HEK293T (cell line): Measurements from ENCODE around the gene BICDL1.

Experiments used
- CTCF ChIA-PET: fragments of 350-600 bp; formaldehyde crosslinking; extraction: SDS; loops from one replicate; lab custom pipeline; 2021; ENCODE audit warnings: antibody characterized with exemption, inconsistent platforms; lab: Yijun Ruan, JAX
- POLR2A ChIA-PET: fragments of 350-600 bp; formaldehyde crosslinking; extraction: SDS; loops from one replicate; lab custom pipeline; 2020; ENCODE audit warnings: antibody characterized with exemption, inconsistent platforms; lab: Yijun Ruan, JAX
- DNase-seq: peaks from one replicate; pipeline ENCODE4 v3.0.0; 2012; ENCODE audit warnings: mixed read lengths; ENCODE audit errors: extremely low spot score
- ARNT ChIP-seq: fragments of 450-650 bp; IDR thresholded peaks from 2 replicates; pipeline ENCODE4 v1.6.1; 2017; ENCODE audit warnings: mild to moderate bottlenecking
- BHLHE40 ChIP-seq: fragments of 450-650 bp; IDR thresholded peaks from 2 replicates; pipeline ENCODE4 v1.6.1; 2016; ENCODE audit warnings: mild to moderate bottlenecking, moderate library complexity, borderline replicate concordance
- CTBP1 ChIP-seq: fragments of 450-650 bp; IDR thresholded peaks from 2 replicates; pipeline ENCODE4 v1.6.1; 2016; ENCODE audit warnings: borderline replicate concordance
- ELF4 ChIP-seq: fragments of 450-650 bp; IDR thresholded peaks from 2 replicates; pipeline ENCODE4 v1.6.1; 2017; ENCODE audit warnings: antibody characterized with exemption
- FOXA1 ChIP-seq: fragments of 450-650 bp; IDR thresholded peaks from 2 replicates; pipeline ENCODE4 v1.6.1; 2016; ENCODE audit warnings: mild to moderate bottlenecking
- FOXK2 ChIP-seq: fragments of 450-650 bp; IDR thresholded peaks from 2 replicates; pipeline ENCODE4 v1.6.1; 2016; ENCODE audit warnings: mild to moderate bottlenecking
- FOXM1 ChIP-seq: fragments of 450-650 bp; IDR thresholded peaks from 2 replicates; pipeline ENCODE4 v1.6.1; 2017; ENCODE audit warnings: mild to moderate bottlenecking, borderline replicate concordance
- HDGF ChIP-seq: fragments of 450-650 bp; IDR thresholded peaks from 2 replicates; pipeline ENCODE4 v1.6.1; 2017; ENCODE audit warnings: antibody characterized with exemption, borderline replicate concordance
- L3MBTL2 ChIP-seq: fragments of 450-650 bp; conservative IDR thresholded peaks from 2 replicates; pipeline ENCODE4 v1.6.1; 2016; ENCODE audit warnings: mild to moderate bottlenecking
- LEF1 ChIP-seq: fragments of 450-650 bp; IDR thresholded peaks from 2 replicates; pipeline ENCODE4 v1.6.1; 2017; ENCODE audit warnings: mild to moderate bottlenecking, borderline replicate concordance
- NFRKB ChIP-seq: fragments of 450-650 bp; IDR thresholded peaks from 2 replicates; pipeline ENCODE4 v1.6.1; 2016; ENCODE audit warnings: mild to moderate bottlenecking, moderate library complexity
- SP1 ChIP-seq: fragments of 450-650 bp; IDR thresholded peaks from 2 replicates; pipeline ENCODE4 v1.6.1; 2017
- SUZ12 ChIP-seq: fragments of 450-650 bp; IDR thresholded peaks from 2 replicates; pipeline ENCODE4 v1.6.1; 2016; ENCODE audit warnings: mild to moderate bottlenecking
- TARDBP ChIP-seq: fragments of 450-650 bp; IDR thresholded peaks from 2 replicates; pipeline ENCODE4 v1.6.1; 2016
- ZNF384 ChIP-seq: fragments of 450-650 bp; IDR thresholded peaks from 2 replicates; pipeline ENCODE4 v1.6.1; 2016
- TF ChIP-seq, protein P1 (sequence below): fragments of 450-650 bp; IDR thresholded peaks from 2 replicates; pipeline ENCODE4 v1.6.1; 2016

The BICDL1 gene

DNA sequence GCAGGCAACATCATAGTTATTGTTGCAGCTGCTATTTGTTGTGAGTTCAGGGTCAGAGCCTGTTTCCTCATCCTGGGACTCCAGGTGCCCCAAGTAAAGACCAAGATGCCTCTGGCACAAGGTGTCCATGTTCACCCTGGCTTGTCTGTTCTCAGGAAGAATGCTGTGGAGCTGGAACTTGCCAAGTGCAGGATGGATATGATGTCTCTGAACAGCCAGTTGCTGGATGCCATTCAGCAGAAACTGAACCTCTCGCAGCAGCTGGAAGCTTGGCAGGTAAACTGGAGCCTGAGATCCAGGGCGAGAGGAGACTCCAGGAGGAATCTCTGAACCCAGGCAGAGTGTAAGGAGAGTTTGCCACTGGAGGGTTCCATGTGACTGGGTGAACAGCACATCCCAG lies 100.8 kb downstream of the BICDL1 start:
- DNase-seq = no peak
- POLR2A ChIA-PET = interaction anchor here (0.7 kb wide), 1 partner anchor 26 kb away, joined by 3 read pairs; the partner anchor contains the start of gene RAB35
- TF ChIP-seq HDGF = no peak
- no peak for TF ChIP-seq CTBP1
- no peak for TF ChIP-seq NFRKB
- no peak for TF ChIP-seq ARNT
- TF ChIP-seq, protein P1, sequence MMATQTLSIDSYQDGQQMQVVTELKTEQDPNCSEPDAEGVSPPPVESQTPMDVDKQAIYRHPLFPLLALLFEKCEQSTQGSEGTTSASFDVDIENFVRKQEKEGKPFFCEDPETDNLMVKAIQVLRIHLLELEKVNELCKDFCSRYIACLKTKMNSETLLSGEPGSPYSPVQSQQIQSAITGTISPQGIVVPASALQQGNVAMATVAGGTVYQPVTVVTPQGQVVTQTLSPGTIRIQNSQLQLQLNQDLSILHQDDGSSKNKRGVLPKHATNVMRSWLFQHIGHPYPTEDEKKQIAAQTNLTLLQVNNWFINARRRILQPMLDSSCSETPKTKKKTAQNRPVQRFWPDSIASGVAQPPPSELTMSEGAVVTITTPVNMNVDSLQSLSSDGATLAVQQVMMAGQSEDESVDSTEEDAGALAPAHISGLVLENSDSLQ = no peak
- no peak for TF ChIP-seq ZNF384
- TF ChIP-seq LEF1 = no peak
- no peak for TF ChIP-seq SUZ12
- no peak for TF ChIP-seq ELF4
- TF ChIP-seq FOXA1 = no peak
- CTCF ChIA-PET = no interaction called here

- DNase-seq = no peak
- TF ChIP-seq NFRKB (no peak), ELF4 (no peak), FOXM1 (no peak), ARNT (no peak), CTBP1 (no peak), FOXA1 (no peak), L3MBTL2 (no peak), LEF1 (no peak), ZNF384 (no peak), HDGF (no peak), SP1 (no peak)
- TF ChIP-seq, protein P1 = no peak
- ChIA-PET POLR2A (interaction anchor here (0.7 to 1.2 kb wide), 2 partner anchors 26 to 111 kb away, joined by 3 to 4 read pairs; partner anchors contain the start of genes RAB35 and RPLP0), CTCF (no interaction called here)
These were observed 101.2 kb downstream of the BICDL1 start for GRCh38 chr12:120090206-120090605.

DNA sequence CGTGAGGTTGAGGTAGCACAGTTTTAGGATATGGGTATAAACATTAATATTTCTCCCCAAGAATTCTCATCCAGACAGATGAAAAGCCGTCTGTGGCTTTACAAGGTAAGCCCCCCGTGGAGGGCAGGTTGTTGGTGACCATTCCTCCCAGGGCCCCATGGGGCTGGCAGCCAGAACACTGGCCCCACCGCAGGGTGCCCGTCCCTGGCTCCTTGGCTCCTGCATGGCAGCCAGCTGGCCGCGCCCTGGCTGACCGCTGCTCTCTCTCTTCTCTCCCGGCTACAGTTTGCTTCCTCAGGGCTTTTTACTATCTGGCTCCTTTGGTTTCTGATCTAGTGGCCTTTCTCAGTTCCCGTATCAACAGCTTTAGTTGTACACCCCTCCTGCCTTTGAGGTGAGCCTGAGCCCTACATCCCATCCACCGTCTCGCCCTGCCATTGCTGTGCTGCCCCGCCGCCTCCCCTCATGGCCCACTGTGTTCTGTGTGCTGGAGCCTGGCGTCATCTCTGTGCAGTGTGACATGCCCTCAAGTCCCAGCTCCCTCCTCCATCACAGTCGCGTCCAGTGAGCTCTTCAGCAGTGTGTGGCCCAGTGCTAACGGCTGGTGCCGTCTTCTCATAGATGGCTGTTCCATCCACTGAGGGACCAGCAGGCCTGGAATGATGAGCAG lies 101.7 kb downstream of the BICDL1 start:
- ChIA-PET CTCF (no interaction called here), POLR2A (interaction anchor here (1.2 kb wide), 1 partner anchor 110 kb away, joined by 4 read pairs; the partner anchor contains the start of gene RPLP0)
- no peak for DNase-seq
- TF ChIP-seq FOXA1 = no peak

- ChIA-PET POLR2A (interaction anchor here (1.2 to 1.6 kb wide), 2 partner anchors 110 kb away, joined by 4 read pairs; partner anchors contain the start of gene RPLP0), CTCF (interaction anchor here (0.6 kb wide), 1 partner anchor 18 kb away, joined by 5 read pairs; no protein-coding TSS in a partner anchor)
- DNase-seq = no peak
- no peak for TF ChIP-seq SUZ12
- no peak for TF ChIP-seq BHLHE40
- no peak for TF ChIP-seq ELF4
- no peak for TF ChIP-seq LEF1
- TF ChIP-seq FOXM1 = no peak
- no peak for TF ChIP-seq ZNF384
- no peak for TF ChIP-seq HDGF
- TF ChIP-seq TARDBP = no peak
- TF ChIP-seq, protein P1 = no peak
- no peak for TF ChIP-seq CTBP1
- TF ChIP-seq ARNT = no peak
- no peak for TF ChIP-seq FOXK2
- no peak for TF ChIP-seq L3MBTL2
- TF ChIP-seq NFRKB = no peak
- TF ChIP-seq FOXA1 = no peak
- no peak for TF ChIP-seq SP1
These were observed 102.5 kb downstream of the BICDL1 start for GRCh38 chr12:120091371-120092090.

GRCh38 chr12:120092551-120093335 lies 103.7 kb downstream of the BICDL1 start:
- ChIA-PET POLR2A (interaction anchor here (0.7 to 1.6 kb wide), 2 partner anchors 108 to 144 kb away, joined by 3 to 4 read pairs; partner anchors contain the start of gene RPLP0), CTCF (no interaction called here)
- TF ChIP-seq LEF1 = no peak
- TF ChIP-seq FOXA1 = no peak
- no peak for TF ChIP-seq ELF4
- no peak for TF ChIP-seq ARNT
- TF ChIP-seq SUZ12 = no peak
- TF ChIP-seq, protein P1 = no peak
- no peak for TF ChIP-seq CTBP1
- TF ChIP-seq SP1 = no peak
- TF ChIP-seq FOXK2 = no peak
- no peak for TF ChIP-seq BHLHE40
- TF ChIP-seq ZNF384 = no peak
- no peak for TF ChIP-seq NFRKB
- TF ChIP-seq HDGF = no peak
- DNase-seq = no peak
